ENCODE measurements around the gene CDKN2A. TPM values are rescaled to one million over a fixed set of nuclear protein-coding genes. Genes with fewer than 3 reads are reported as not detected.

Gene CDKN2A
- total RNA-seq, 4 donors from 2014 or later = 2.2 to 8.6 TPM; not detected in 2

DNA sequence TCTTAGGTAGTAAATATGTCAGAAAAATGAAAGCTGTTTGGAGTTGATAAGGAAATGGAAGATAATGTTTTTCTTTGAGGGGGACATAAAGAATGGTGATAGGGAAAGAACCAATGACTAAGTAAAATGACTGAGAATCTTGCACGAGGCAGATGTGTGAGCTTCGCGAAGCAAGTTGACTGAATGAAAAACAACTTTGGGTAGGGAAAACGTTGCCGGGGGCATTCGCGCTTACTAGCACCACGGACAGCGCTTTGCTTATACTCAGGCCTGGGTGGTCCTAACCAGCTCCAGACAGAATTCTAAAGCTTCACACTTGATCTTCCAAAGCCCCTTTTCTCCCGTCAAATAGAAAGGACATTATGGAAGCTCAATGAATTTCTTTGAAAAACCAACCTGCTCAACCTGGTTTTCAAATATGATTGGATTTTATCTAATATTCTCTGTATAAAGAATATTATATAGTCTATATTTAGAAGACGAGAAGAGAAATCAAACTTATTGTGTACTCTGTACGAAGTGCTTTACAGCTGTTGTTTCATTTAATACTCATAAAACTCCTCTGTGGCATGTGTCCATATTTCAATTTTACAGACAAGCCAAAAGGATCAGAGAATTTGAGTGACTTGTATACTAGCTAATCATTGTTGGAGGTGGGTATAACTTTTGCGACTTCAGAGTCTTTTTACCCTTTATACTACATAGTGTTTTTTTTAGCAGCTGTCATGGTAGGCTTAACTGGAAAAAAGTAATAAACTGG, 16.9 kb upstream of the CDKN2A start:
- intact Hi-C loops (cut with DNase I; ENCODE audit: low total_unique reads) (no loop called here), in situ Hi-C loops (cut with MboI; ENCODE audit: low pct_ligation_motif_present in 1 of 4, low pct_unique_long_range_greater_than_20kb in 1 of 4, low sequenced_read_pairs in 3 of 4) (loop anchor here in 3 of 4 donors (25.0 kb wide), 2 partner anchors 199 to 226 kb away; partner anchors contain the start of gene MTAP (in 2 of the 3))
- peaks cover 32% of the 10 kb centered on the region for H3K27me3 ChIP-seq
- TF ChIP-seq POLR2AphosphoS5 (IDR thresholded peaks at IDR 0.05) (no peak), POLR2A (IDR thresholded peaks at IDR 0.05) (no peak), EP300 (IDR thresholded peaks at IDR 0.05; ENCODE audit: low read depth) (no peak)
- TF ChIP-seq, protein P1, sequence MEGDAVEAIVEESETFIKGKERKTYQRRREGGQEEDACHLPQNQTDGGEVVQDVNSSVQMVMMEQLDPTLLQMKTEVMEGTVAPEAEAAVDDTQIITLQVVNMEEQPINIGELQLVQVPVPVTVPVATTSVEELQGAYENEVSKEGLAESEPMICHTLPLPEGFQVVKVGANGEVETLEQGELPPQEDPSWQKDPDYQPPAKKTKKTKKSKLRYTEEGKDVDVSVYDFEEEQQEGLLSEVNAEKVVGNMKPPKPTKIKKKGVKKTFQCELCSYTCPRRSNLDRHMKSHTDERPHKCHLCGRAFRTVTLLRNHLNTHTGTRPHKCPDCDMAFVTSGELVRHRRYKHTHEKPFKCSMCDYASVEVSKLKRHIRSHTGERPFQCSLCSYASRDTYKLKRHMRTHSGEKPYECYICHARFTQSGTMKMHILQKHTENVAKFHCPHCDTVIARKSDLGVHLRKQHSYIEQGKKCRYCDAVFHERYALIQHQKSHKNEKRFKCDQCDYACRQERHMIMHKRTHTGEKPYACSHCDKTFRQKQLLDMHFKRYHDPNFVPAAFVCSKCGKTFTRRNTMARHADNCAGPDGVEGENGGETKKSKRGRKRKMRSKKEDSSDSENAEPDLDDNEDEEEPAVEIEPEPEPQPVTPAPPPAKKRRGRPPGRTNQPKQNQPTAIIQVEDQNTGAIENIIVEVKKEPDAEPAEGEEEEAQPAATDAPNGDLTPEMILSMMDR (IDR thresholded peaks at IDR 0.05) = no peak
- no peak overlapping the region for H3K27ac ChIP-seq
- no peaks in the 10 kb centered on the region for H3K36me3 ChIP-seq
- WGBS, 2 donors (ENCODE audit: low coverage in 1 of 2) = 26 to 36% methylated on average over 13 of the region's 13 CpGs
- peaks cover 0 to 30% (median 8%) of the 10 kb centered on the region in 4 donors for H3K4me1 ChIP-seq
- no peak overlapping the region for H3K4me3 ChIP-seq
- no peaks in the 10 kb centered on the region for H3K9me3 ChIP-seq
- DNase-seq = no peak

DNA sequence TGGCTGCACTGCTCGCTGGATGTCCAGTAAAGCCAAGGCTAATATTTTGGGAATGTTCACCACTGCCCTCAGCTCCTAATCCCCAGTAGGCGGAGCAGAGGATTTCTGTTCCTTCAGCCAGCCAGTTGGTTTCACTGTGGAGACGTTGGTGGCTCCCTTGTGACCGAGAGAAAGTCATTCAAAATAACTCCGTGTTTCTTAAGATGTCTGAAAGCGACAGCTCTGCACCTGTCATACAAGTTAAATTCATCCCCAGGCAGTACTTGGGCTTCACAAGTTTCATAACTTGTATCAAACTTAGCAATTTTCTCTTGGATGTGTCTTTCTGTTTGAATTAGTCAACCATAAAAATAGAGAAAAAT, 15.3 kb upstream of the CDKN2A start:
- TF ChIP-seq EP300 (IDR thresholded peaks at IDR 0.05; ENCODE audit: low read depth) = no peak
- TF ChIP-seq, protein P1 (IDR thresholded peaks at IDR 0.05) = no peak
- TF ChIP-seq POLR2A (IDR thresholded peaks at IDR 0.05) = no peak
- TF ChIP-seq POLR2AphosphoS5 (IDR thresholded peaks at IDR 0.05) = no peak
- no peak for DNase-seq
- peak overlapping the region in 3 of 4 donors; percentile 55 to 76 (median 65) for H3K4me3 ChIP-seq
- no peaks in the 10 kb centered on the region for H3K9me3 ChIP-seq
- H3K4me1 ChIP-seq = peaks cover 0 to 34% (median 8%) of the 10 kb centered on the region in 4 donors
- H3K27me3 ChIP-seq = peaks cover 48% of the 10 kb centered on the region
- in situ Hi-C loops (cut with MboI; ENCODE audit: low pct_ligation_motif_present in 1 of 4, low pct_unique_long_range_greater_than_20kb in 1 of 4, low sequenced_read_pairs in 3 of 4) = loop anchor here (10.0 to 25.0 kb wide), 3 partner anchors 195 to 228 kb away; partner anchors contain the start of gene MTAP (in 2 of the 4)
- WGBS, 2 donors (ENCODE audit: low coverage in 1 of 2) = 12% methylated on average over 6 of the region's 6 CpGs; no CpG with 5 or more reads in 1 of the 2 donors
- H3K27ac ChIP-seq = peak overlapping the region; percentile 90 to 95 (median 93)
- intact Hi-C loops (cut with DNase I; ENCODE audit: low total_unique reads) = no loop called here
- no peaks in the 10 kb centered on the region for H3K36me3 ChIP-seq

DNA sequence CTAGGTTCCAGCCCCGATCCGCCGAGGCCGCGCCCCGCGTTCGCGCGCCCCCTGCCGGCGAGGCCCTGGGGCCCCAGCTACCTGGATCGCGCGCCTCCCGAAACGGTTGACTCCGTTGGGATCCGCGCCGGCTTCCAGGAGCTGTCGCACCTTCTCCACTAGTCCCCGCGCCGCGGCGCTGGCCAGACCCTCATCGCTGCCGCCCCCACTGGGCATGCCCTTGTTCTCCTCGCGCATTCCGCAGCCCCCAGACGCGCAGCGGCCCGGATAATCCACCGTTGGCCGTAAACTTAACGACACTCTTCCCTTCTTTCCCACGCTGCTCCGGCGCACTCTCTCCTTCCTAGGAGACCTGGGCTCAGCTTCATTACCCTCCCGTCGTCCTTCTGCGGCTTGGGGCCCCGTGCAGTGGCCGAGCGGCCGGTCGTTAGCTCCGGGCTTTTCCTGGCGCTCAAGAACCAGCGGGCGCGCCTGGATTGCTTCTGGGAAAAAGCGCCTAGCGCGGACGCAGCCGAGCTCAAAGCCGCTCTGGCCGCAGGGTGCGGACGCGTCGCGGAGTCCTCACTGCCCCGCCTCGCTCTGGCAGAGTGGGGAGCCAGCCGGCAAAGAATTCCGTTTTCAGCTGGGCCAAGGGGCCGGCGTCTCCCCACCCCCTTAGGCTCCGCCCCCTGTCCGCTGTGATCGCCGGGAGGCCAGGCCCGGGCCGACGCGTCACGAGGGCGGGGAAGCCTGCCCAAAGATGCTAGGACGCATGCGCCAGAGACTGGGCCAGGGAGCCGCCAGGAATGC, 14.7 kb upstream of the CDKN2A start, which contains the start of gene CDKN2B:
CDKN2B (minus strand) TSS at position 589 of the 789 bp plus-strand sequence; CDS start at position 237, 352 bp downstream.
- H3K27ac ChIP-seq = peak within 1 kb of the TSS; percentile 90 to 95 (median 93)
- in situ Hi-C loops (cut with MboI; ENCODE audit: low pct_ligation_motif_present in 1 of 4, low pct_unique_long_range_greater_than_20kb in 1 of 4, low sequenced_read_pairs in 3 of 4) = loop anchor here (10.0 to 25.0 kb wide), 3 partner anchors 194 to 228 kb away; partner anchors contain the start of gene MTAP (in 2 of the 4)
- peaks cover 0 to 34% (median 8%) of the 10 kb centered on the region in 4 donors for H3K4me1 ChIP-seq
- H3K9me3 ChIP-seq = no peaks in the 10 kb centered on the region
- 0 to 1% methylated on average over 4 to 74 of the region's 86 CpGs for WGBS, 2 donors (ENCODE audit: low coverage in 1 of 2)
- peaks cover 0 to 5% (median 0%) of the 10 kb centered on the region in 4 donors for H3K36me3 ChIP-seq
- TF ChIP-seq, protein P1 (IDR thresholded peaks at IDR 0.05) = peak; percentile 88 to 98 (median 97)
- TF ChIP-seq EP300 (IDR thresholded peaks at IDR 0.05; ENCODE audit: low read depth) (no peak), POLR2AphosphoS5 (IDR thresholded peaks at IDR 0.05) (peak; percentile 87 to 96 (median 94)), POLR2A (IDR thresholded peaks at IDR 0.05) (peak; percentile 95)
- H3K27me3 ChIP-seq = peaks cover 54% of the 10 kb centered on the region
- peak; percentile 97 for DNase-seq
- intact Hi-C loops (cut with DNase I; ENCODE audit: low total_unique reads) = no loop called here
- H3K4me3 ChIP-seq = peak within 1 kb of the TSS; percentile 55 to 76 (median 66)

DNA sequence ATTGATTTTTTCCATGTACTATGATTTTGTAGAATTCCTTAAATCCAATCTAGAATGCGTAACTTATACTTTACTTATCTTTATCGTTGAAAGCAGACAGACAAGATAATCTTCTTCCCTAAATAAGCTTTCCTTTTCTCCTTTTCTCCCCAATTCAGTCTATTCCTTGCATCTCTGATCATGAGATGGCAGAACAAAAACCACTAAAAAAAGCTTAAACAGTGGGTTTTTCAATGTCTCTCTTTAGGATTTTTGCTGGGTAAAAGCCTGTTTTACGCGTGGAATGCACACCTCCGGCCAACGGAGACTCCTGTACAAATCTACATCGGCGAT, 14.2 kb upstream of the CDKN2A start:
- 3 to 4% methylated on average over 2 to 8 of the region's 8 CpGs for WGBS, 2 donors (ENCODE audit: low coverage in 1 of 2)
- in situ Hi-C loops (cut with MboI; ENCODE audit: low pct_ligation_motif_present in 1 of 4, low pct_unique_long_range_greater_than_20kb in 1 of 4, low sequenced_read_pairs in 3 of 4) (loop anchor here (10.0 to 25.0 kb wide), 3 partner anchors 194 to 229 kb away; partner anchors contain the start of gene MTAP (in 2 of the 4)), intact Hi-C loops (cut with DNase I; ENCODE audit: low total_unique reads) (no loop called here)
- DNase-seq = no peak
- Histone ChIP-seq H3K4me3 (peak overlapping the region; percentile 55 to 76 (median 66)), H3K36me3 (peaks cover 0 to 7% (median 0%) of the 10 kb centered on the region in 4 donors), H3K27ac (peak overlapping the region; percentile 90 to 95 (median 93)), H3K27me3 (peaks cover 59% of the 10 kb centered on the region), H3K9me3 (no peaks in the 10 kb centered on the region), H3K4me1 (peaks cover 0 to 34% (median 8%) of the 10 kb centered on the region in 4 donors)
- TF ChIP-seq, protein P1 (IDR thresholded peaks at IDR 0.05) = no peak
- TF ChIP-seq POLR2A (IDR thresholded peaks at IDR 0.05) (no peak), EP300 (IDR thresholded peaks at IDR 0.05; ENCODE audit: low read depth) (no peak), POLR2AphosphoS5 (IDR thresholded peaks at IDR 0.05) (no peak)

Data from transverse colon (tissue), 4 donors.